Measurements from ENCODE around the gene USP24. TPM values are rescaled to one million over a fixed set of nuclear protein-coding genes. Genes with fewer than 3 reads are reported as not detected.

USP24 gene, protein sequence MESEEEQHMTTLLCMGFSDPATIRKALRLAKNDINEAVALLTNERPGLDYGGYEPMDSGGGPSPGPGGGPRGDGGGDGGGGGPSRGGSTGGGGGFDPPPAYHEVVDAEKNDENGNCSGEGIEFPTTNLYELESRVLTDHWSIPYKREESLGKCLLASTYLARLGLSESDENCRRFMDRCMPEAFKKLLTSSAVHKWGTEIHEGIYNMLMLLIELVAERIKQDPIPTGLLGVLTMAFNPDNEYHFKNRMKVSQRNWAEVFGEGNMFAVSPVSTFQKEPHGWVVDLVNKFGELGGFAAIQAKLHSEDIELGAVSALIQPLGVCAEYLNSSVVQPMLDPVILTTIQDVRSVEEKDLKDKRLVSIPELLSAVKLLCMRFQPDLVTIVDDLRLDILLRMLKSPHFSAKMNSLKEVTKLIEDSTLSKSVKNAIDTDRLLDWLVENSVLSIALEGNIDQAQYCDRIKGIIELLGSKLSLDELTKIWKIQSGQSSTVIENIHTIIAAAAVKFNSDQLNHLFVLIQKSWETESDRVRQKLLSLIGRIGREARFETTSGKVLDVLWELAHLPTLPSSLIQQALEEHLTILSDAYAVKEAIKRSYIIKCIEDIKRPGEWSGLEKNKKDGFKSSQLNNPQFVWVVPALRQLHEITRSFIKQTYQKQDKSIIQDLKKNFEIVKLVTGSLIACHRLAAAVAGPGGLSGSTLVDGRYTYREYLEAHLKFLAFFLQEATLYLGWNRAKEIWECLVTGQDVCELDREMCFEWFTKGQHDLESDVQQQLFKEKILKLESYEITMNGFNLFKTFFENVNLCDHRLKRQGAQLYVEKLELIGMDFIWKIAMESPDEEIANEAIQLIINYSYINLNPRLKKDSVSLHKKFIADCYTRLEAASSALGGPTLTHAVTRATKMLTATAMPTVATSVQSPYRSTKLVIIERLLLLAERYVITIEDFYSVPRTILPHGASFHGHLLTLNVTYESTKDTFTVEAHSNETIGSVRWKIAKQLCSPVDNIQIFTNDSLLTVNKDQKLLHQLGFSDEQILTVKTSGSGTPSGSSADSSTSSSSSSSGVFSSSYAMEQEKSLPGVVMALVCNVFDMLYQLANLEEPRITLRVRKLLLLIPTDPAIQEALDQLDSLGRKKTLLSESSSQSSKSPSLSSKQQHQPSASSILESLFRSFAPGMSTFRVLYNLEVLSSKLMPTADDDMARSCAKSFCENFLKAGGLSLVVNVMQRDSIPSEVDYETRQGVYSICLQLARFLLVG (N-terminal part only)
- total RNA-seq (10 to 100 TPM; 42.5 to 70.6 TPM), polyA plus RNA-seq (ENCODE audit: insufficient read length in 2 of 2) (10 to 100 TPM; 45.0 to 48.8 TPM)
- long read RNA-seq, donor 1, partial matches to known transcripts, result 0 of 1 reads
- long read RNA-seq, donor 1, other reads (novel, unspliced or antisense), result 0 of 1 reads
- long read RNA-seq, donor 2, result 0 reads
- long read RNA-seq, donor 3, result 0 reads
- long read RNA-seq, donor 4, partial matches to known transcripts, result 21 of 21 reads
- long read RNA-seq, donor 4, other reads (novel, unspliced or antisense), result 0 of 21 reads

DNA sequence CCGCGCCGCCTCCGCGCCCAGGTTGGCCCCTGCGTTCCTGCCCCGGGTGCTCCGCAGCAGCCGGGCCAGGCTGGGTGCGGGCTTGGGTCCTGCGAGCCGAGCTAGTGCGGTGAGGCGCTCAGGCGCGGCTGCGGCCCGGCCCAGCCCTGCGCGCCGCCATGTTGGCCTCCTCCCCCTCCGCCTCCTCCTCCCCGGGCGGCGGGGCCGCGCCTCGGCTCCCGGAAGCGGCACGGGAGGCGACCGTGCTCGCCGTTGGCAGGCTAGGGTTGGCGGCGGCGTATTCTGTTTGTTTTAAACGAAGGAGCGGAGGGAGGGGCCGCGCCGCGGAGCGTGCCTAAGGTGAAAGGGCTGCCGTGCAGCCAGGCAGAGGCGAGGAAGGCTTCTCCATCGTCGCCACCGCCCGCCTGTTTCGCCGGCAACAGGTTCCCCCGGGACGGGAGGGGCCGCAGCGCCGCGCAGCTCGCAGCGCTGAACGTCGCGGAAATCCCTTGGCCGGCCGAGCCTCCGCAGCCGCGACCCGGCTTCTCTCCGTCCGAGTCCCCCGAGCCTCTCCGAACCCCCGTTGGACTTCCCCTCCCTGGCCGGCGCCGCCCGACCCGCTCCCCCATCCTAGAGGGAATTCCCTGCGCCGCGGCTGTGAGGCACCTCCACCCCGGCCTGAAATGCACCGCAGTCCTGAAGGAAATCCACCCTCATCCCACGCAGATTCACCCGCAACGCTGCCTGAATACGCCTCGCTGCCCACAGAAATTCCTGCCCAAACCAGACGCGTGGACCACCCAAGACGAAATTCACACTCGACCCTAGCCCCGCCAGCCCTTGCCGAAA is at the start of gene USP24:
USP24 (minus strand) TSS at position 171 of the 828 bp plus-strand sequence. CDS start 251 bp downstream, outside the sequence.
- Histone ChIP-seq H3K27ac (ENCODE audit: low read depth, low read length) (peak within 1 kb of the TSS; percentile 84), H3K36me3 (ENCODE audit: control insufficient read depth, insufficient read depth, low read length) (no peaks in the 10 kb centered on the region), H3K9me3 (ENCODE audit: control insufficient read depth, insufficient read depth, low read length) (no peaks in the 10 kb centered on the region), H3K4me3 (ENCODE audit: low read depth, low read length) (peak within 1 kb of the TSS; percentile 70), H3K27me3 (ENCODE audit: control insufficient read depth, insufficient read depth, low read length) (no peaks in the 10 kb centered on the region), H3K4me1 (ENCODE audit: control insufficient read depth, insufficient read depth, low read length) (peaks cover 9% of the 10 kb centered on the region)
- DNase-seq (ENCODE audit: low read depth in 4 of 6, low spot score in 6 of 6), result peak in 5 of 6 donors; percentile 59 to 92 (median 71)
- WGBS (ENCODE audit: insufficient coverage), result under 1% methylated on average over 94 of the region's 96 CpGs

DNA sequence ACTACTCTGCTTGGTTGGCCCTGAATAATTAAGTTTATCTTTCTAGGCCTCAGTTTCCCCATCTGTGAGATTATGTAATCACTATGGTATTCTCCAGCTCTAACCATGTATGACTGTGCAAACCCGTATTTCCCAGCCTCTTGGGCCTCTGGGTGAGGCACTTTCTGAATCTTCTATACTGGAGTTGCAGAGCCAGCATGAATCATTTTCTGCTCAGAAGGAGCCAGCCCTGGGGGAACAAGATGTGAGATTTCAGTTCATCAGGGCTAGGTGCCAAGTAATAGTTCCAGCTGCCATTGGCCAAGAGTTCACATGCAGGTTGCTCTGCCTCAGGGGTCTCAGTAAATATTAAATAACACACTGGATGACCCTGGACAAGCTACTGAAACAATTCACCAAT is 47.7 kb upstream of the USP24 start:
- DNase-seq (ENCODE audit: low read depth in 4 of 6, low spot score in 6 of 6), result no peak
- H3K27ac ChIP-seq (ENCODE audit: low read depth, low read length), result no peak overlapping the region
- no CpG with 5 or more reads among the region's 1 CpG for WGBS (ENCODE audit: insufficient coverage)
- H3K27me3 ChIP-seq (ENCODE audit: control insufficient read depth, insufficient read depth, low read length), result no peaks in the 10 kb centered on the region
- no peaks in the 10 kb centered on the region for H3K4me1 ChIP-seq (ENCODE audit: control insufficient read depth, insufficient read depth, low read length)
- no peaks in the 10 kb centered on the region for H3K9me3 ChIP-seq (ENCODE audit: control insufficient read depth, insufficient read depth, low read length)
- no peak overlapping the region for H3K4me3 ChIP-seq (ENCODE audit: low read depth, low read length)
- no peaks in the 10 kb centered on the region for H3K36me3 ChIP-seq (ENCODE audit: control insufficient read depth, insufficient read depth, low read length)

GRCh38 chr1:55259911-55260609 is 44.9 kb upstream of the USP24 start:
- no peaks in the 10 kb centered on the region for H3K27me3 ChIP-seq (ENCODE audit: control insufficient read depth, insufficient read depth, low read length)

DNA sequence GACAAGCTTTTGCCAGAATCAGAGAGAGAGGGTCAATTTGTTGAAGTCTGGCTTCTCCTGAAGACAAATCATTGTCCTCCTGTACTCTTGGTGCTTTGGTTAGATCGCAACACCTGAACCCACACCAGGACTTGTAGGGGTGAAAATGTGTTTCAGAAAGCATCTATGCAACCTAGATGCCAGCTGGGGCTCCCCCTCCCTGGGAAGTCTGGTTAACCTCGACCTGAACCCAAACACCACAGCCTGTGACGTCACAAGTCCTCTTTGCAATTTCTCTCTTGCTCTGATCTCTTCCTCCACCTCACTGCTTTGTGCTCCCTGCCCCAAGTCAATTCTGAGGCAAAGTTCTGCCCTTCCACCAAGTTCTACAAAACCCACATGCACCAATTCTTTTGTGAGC is 42.8 kb upstream of the USP24 start:
- H3K36me3 ChIP-seq (ENCODE audit: control insufficient read depth, insufficient read depth, low read length), result no peaks in the 10 kb centered on the region
- peaks cover 5% of the 10 kb centered on the region for H3K4me1 ChIP-seq (ENCODE audit: control insufficient read depth, insufficient read depth, low read length)
- no peaks in the 10 kb centered on the region for H3K9me3 ChIP-seq (ENCODE audit: control insufficient read depth, insufficient read depth, low read length)
- no peak overlapping the region for H3K27ac ChIP-seq (ENCODE audit: low read depth, low read length)
- no peak overlapping the region for H3K4me3 ChIP-seq (ENCODE audit: low read depth, low read length)
- DNase-seq (ENCODE audit: low read depth in 4 of 6, low spot score in 6 of 6), result no peak
- no peaks in the 10 kb centered on the region for H3K27me3 ChIP-seq (ENCODE audit: control insufficient read depth, insufficient read depth, low read length)
- WGBS (ENCODE audit: insufficient coverage), result 60% methylated on average over 2 of the region's 3 CpGs

More at GRCh38 chr1:55259911-55260609, 44.9 kb upstream of the USP24 start:
- H3K27ac ChIP-seq (ENCODE audit: low read depth, low read length), result no peak overlapping the region
- no peak for DNase-seq (ENCODE audit: low read depth in 4 of 6, low spot score in 6 of 6)
- 94% methylated on average over 4 of the region's 7 CpGs for WGBS (ENCODE audit: insufficient coverage)
- no peaks in the 10 kb centered on the region for H3K4me1 ChIP-seq (ENCODE audit: control insufficient read depth, insufficient read depth, low read length)
- no peaks in the 10 kb centered on the region for H3K36me3 ChIP-seq (ENCODE audit: control insufficient read depth, insufficient read depth, low read length)
- H3K4me3 ChIP-seq (ENCODE audit: low read depth, low read length), result no peak overlapping the region
- no peaks in the 10 kb centered on the region for H3K9me3 ChIP-seq (ENCODE audit: control insufficient read depth, insufficient read depth, low read length)

GRCh38 chr1:55255901-55256300 is 40.7 kb upstream of the USP24 start:
- Histone ChIP-seq H3K4me1 (ENCODE audit: control insufficient read depth, insufficient read depth, low read length) (peaks cover 8% of the 10 kb centered on the region), H3K9me3 (ENCODE audit: control insufficient read depth, insufficient read depth, low read length) (no peaks in the 10 kb centered on the region), H3K27ac (ENCODE audit: low read depth, low read length) (no peak overlapping the region), H3K36me3 (ENCODE audit: control insufficient read depth, insufficient read depth, low read length) (no peaks in the 10 kb centered on the region), H3K27me3 (ENCODE audit: control insufficient read depth, insufficient read depth, low read length) (no peaks in the 10 kb centered on the region), H3K4me3 (ENCODE audit: low read depth, low read length) (no peak overlapping the region)
- WGBS (ENCODE audit: insufficient coverage), result 40% methylated on average over 1 of the region's 3 CpGs
- DNase-seq (ENCODE audit: low read depth in 4 of 6, low spot score in 6 of 6), result peak in 1 of 6 donors; percentile 41

DNA sequence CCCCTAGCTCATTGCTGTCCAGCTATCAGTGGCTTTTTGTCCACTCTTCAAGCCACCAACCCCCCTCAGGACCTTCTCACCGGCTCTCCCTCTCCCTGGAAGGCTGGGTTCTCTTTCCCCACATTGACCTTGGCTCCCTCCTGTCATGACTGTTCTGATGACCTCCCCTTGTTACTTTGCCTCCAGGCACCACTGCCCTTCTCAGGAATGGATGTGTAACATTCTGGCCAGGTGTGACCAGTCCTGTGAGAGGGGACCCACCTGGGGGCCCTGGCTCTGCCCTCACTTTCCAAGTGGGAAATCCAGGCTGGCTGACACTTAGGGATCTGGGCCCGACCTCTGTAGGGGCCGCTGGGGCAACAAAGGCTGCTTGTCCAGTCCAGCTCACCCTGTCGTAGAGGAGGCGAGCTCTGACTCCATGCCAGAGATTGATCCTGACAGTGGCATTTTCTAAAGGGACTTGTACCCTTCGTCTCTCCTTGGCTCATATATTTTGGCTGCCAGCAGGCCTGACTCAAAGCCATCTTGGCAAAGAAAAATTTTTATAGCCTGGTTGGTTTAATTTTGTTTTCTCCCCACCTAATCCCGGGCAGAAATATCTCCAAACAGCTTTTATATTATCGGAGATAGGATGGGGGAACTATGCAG is 37.9 kb upstream of the USP24 start:
- no peaks in the 10 kb centered on the region for H3K36me3 ChIP-seq (ENCODE audit: control insufficient read depth, insufficient read depth, low read length)
- no peaks in the 10 kb centered on the region for H3K27me3 ChIP-seq (ENCODE audit: control insufficient read depth, insufficient read depth, low read length)
- no peak overlapping the region for H3K27ac ChIP-seq (ENCODE audit: low read depth, low read length)
- peak in 2 of 6 donors; percentile 48 to 63 for DNase-seq (ENCODE audit: low read depth in 4 of 6, low spot score in 6 of 6)
- WGBS (ENCODE audit: insufficient coverage), result 39% methylated on average over 5 of the region's 8 CpGs
- H3K4me3 ChIP-seq (ENCODE audit: low read depth, low read length), result no peak overlapping the region
- H3K4me1 ChIP-seq (ENCODE audit: control insufficient read depth, insufficient read depth, low read length), result peaks cover 8% of the 10 kb centered on the region
- H3K9me3 ChIP-seq (ENCODE audit: control insufficient read depth, insufficient read depth, low read length), result no peaks in the 10 kb centered on the region

DNA sequence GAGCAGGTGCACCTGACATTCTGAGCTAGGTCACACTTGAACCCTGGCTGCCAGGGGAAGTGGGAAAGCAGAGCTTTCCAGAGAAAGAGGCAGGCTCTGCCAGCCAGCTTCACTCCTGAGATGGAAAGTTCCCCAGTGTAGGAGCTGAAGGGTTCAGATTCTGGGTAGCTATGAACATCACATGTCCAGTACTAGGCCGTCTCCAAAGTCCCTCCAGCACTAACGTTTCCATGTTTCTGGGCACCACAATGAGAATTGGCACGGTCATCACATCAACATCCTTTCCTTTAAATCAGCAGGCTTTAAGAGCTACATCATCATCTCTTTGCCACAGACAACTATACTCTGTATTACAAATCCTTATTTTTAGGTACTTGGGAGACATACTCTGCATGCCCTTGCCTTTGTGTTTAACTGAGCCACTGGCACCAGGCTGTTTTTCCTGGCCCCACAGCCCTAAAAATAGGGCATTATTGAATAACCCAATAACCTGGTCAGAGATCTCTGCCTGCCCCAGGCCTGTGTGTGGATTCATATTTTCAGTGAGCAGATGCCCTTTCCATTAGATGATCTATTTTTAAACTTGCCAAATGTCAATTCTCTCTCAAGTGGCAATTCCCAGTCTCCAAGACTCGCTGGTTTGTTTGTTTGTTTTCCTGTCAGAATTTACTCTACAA is 35.4 kb upstream of the USP24 start:
- no peak for DNase-seq (ENCODE audit: low read depth in 4 of 6, low spot score in 6 of 6)
- 92% methylated on average over 2 of the region's 4 CpGs for WGBS (ENCODE audit: insufficient coverage)

More for the DNA sequence above, 35.4 kb upstream of the USP24 start:
- Histone ChIP-seq H3K4me1 (ENCODE audit: control insufficient read depth, insufficient read depth, low read length) (peaks cover 8% of the 10 kb centered on the region), H3K27ac (ENCODE audit: low read depth, low read length) (no peak overlapping the region), H3K36me3 (ENCODE audit: control insufficient read depth, insufficient read depth, low read length) (no peaks in the 10 kb centered on the region), H3K27me3 (ENCODE audit: control insufficient read depth, insufficient read depth, low read length) (no peaks in the 10 kb centered on the region), H3K9me3 (ENCODE audit: control insufficient read depth, insufficient read depth, low read length) (no peaks in the 10 kb centered on the region), H3K4me3 (ENCODE audit: low read depth, low read length) (no peak overlapping the region)
